Myocyte (in vitro differentiated cells): Measurements from ENCODE around the gene MSRB1. TPM values are rescaled to one million over a fixed set of nuclear protein-coding genes. Genes with fewer than 3 reads are reported as not detected.

Experiments
- DNase-seq: peaks from one replicate; pipeline ENCODE4 v3.0.0-alpha.2; 2012; ENCODE audit warnings: low read depth
- total RNA-seq: library from RNA; depleted of rRNA; stranded (reverse); fragments of >200 nt; gene quantifications from 2 replicates; pipeline ENCODE4 v1.2.3, GENCODE V29; 2014

The MSRB1 gene
- total RNA-seq, 1 donor from 2014 or later, result 23.2 TPM

DNA sequence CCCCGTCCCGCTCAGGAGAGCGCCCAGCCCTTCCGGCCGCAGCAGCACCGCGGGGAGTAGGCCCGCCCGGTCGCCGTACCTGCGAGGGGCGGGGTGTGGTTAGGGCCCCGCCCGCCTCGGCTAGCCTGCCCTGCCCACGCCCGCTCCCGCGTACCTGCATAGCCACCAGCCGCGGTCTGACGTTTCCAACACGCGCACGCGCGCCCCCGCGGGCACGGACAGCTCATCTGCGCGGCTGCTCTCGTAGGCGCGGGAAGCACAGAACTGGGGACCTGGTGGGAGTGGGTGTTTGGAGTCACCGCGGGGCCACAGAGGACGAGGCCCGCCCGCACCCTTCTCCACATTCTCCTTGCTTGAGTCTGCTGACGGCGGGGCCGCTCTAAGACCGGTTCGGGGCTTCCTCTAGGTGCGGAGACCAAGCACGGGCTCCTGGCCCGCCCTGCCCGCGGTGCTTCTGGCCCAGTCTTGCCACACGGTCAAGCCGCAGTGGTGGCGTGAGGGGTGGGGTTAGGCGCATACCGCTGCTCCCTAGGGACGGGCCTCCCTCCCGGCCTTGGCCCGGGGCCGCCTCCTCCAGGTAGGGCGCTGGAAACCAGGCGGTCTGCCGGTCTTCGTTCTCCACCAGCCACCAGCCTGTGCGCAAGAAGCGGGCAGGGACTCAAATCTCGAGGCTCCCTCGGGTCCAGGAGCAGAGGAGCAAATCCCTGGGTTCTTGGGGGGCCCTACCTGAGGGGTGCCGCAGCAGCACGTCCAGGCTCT, 36.5 kb upstream of the MSRB1 start:
- no peak for DNase-seq

DNA sequence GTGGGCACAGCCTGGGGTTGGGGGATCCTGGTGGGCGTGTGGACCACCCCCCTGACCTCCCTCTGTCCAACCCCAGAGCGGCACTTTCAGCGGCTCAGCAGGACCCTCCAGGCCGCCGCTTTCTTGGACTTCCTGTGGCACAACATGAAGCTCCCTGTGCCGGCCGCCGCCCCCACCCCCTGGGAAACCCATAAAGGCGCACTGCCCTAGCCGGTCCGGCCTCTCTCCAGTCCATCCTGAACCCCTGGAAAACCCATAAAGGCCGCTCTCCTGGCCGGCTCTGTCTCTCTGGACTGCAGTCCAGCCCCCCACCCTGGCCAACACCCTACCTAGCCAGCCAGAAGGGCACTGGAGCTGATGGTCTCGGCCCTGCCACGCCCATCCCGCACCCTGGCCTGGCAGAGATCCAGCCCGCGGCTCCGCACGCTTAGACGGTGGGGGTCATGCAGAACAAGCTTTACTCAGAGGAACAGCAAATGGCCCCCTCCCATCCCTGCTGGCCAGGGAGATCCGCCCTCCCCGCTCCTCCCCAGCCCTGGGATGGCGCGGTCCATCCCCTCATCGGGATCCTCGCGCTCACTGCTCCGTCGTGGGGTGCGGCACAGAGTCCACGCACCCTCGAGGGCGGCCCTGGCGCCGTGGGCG, 35.6 kb upstream of the MSRB1 start:
- DNase-seq, result no peak

DNA sequence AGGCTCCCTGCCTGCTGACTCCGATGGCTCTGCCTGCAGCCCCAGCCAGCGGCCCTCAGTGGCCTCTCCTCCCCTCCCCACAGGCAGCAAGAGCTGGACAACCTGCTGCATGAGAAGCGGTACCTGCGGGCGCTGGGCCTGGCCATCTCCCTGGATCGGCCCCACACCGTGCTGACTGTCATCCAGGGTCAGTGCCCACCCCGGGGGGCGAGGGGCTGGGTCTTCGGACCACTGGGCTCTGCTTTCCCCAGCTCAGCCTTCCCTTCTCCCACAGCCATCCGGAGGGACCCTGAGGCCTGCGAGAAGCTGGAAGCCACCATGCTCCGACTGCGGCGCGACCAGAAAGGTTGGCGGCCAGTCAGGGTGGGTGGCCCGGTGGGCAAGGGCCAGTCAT, 34.9 kb upstream of the MSRB1 start:
- no peak for DNase-seq

DNA sequence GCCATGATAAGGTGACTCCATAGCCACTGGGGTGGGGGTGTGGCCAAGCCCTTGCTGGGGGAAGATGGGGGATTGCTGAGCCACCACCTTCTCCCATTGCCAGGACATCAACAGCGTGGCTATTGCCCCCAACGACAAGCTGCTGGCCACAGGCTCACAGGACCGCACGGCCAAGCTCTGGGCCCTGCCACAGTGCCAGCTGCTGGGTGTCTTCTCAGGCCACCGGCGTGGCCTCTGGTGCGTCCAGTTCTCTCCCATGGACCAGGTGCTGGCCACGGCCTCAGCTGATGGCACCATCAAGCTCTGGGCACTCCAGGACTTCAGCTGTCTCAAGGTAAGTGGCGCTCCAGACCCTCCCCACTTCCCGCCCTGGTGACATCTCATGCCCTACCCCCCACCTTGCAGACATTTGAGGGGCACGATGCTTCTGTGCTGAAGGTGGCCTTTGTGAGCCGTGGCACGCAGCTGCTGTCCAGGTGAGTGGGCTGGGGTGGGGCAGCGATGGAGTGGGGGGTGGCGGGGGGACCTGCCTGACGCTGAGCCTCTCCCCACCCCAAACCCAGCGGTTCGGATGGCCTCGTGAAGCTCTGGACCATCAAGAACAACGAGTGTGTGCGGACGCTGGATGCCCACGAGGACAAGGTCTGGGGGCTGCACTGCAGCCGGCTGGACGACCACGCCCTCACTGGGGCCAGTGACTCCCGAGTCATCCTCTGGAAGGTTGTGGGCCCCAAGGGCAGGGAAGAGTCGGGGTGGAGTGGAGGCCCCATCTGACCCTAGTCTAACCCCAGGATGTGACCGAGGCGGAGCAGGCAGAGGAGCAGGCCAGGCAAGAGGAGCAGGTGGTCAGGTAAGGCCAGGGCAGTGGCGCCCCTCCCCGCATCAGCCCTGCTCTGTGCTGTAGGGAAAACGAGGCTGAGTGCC, 34.2 kb upstream of the MSRB1 start:
- no peak for DNase-seq

DNA sequence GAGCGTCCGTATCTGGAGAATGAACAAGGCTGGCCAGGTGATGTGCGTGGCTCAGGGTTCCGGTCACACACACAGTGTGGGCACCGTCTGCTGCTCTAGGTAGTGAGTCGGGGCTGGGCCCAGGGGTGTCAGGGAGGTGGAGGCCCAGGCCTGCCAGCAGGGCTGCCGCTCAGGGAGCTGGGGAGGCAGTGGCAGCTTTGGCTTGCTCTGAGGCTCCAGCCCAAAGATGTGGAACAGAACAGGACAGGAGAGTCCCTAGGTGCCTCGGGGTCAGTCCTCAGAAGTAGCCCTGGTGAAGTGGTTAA, 33.2 kb upstream of the MSRB1 start:
- no peak for DNase-seq

DNA sequence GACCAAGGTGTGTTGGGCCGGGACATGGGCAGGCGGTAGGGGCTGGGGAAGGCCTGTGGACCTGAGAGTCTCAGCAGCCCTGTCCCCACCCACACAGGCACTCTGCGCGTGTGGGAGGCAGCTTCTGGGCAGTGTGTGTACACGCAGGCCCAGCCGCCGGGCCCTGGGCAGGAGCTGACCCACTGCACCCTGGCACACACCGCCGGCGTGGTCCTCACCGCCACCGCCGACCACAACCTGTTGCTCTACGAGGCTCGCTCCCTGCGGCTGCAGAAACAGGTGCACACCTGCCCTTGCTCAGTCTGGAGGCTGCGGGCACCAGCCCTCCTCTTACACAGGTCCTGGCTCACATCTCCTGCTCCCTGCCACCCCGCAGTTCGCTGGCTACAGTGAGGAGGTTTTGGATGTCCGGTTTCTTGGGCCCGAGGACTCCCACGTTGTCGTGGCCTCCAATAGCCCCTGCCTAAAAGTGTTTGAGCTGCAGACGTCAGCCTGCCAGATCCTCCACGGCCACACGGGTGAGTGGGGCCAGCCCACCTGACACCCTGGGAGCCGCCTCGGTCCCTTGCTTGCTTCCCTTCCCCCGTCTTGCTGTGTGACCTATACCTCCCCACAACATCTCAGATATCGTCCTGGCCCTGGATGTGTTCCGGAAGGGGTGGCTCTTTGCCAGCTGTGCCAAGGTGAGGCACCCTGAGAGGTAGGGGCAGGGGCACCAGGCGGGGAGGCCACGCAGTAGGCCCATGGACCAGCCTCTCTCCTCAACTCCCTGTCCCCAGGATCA, 32.6 kb upstream of the MSRB1 start:
- DNase-seq, result no peak

DNA sequence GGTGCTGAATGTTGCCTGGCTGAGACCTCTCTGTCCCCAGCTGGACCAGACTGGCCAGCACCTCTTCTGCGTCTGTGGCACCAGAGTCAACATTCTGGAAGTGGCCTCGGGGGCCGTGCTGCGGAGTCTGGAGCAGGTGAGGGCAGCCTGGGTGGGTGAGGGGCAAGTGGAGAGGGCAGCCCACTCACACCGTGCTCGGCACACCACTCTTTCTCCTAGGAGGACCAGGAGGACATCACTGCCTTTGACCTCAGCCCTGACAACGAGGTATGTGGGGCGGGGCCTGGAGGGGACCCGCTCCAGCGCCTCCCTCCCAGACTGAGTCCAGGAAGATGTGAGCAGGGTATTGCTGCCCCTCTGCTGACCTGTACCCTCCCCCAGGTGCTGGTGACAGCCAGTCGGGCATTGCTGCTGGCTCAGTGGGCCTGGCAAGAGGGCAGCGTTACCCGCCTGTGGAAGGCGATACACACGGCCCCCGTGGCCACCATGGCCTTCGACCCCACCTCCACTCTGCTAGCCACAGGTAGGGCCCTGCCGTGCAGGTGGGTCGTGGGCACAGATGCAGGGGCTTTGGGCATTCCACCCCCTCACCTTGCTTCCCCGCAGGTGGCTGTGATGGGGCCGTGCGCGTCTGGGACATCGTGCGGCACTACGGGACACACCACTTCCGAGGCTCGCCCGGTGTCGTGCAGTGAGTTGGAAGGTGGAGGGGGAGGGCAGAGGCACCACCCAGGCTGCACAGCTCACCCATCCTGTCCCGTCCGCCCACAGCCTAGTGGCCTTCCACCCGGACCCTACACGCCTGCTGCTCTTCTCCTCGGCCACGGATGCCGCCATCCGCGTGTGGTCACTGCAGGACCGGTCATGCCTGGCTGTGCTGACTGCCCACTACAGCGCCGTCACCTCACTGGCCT, 31.4 kb upstream of the MSRB1 start:
- no peak for DNase-seq

DNA sequence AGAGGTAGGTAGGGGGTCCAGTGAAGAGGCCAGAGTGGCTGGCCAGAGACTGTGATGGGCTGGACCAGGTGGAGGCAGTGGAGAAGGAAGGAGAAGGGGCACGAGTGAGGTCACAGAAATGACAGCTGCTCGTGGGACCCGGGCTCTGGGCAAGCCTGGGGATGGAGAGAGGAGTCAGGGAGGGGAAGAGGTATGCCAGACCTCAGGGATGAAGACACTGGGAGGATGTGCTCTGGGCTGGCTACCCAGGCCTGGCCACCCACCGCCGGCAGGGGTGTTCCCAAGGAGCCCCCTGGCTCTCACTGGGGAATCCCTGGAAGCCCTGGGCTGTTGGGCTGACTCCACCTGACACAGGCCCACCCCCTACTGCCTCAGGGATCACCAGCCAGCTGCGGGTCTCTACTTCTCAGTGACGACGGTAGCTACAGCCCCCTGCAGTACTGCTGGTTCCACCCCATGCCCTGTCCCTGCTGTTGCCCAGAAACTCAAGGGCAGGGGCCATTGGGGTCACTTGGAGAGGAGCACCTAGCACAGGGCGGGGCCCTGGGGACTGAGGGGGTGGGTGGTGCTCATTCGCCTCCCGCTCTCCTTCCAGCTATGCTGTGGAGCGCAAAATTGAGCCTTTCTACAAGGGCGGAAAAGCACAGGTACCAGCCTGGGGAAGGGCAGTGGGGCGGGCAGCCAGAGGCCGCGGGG, 30.6 kb upstream of the MSRB1 start:
- peak; percentile 44 for DNase-seq

DNA sequence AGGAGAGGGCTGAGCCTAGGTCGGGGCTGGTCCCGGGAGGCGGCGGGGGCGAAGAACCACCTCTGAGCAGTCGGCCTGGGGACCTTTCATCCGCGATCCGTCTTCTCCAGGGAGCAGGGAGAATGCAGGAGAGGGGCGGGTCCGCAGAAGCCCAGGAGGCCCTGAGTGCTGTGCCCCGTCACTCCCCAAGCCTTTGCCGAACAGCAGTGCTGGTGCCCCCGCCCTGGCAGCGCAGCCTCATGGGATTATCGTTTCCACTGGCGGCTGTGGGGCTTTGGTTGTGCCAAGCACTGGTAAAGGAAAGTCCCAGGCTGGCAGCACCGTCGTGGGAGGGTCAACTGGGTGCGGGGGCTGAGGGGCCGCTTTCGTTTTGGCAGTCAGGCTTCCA, 29.5 kb upstream of the MSRB1 start:
- DNase-seq, result no peak

DNA sequence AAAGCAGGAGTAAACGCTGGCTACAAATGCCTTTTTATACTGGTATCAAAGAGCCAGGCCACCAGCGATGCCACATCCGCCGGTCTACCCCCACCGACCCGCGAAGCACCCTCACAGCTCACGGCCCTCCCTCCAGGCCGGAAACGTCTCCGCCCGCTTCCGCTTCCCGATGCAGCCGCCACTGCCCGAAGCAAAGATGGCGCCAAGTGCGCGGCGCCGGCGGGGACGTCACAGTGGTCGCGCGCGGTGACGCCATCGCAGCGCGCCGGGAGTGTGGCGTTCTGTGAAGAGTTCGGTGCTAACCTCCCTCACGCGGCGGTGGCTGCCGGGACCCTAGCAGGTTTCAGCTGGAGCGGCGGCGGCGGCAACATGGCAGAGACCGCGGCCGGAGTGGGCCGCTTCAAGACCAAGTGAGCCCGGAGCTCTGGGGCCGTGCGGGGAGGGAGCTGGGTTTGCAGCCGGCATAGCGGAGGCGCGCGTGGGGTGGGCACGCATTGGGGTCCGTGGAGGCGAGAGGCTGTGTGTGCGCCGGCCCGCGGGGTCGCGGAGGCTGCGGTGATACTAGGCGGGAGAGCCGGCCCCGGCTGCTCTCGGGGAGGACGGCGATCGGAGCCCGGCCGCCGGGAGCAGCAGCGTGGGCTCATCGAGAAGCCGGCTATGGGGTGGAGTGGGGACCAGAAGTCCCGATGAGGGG, 28.9 kb upstream of the MSRB1 start, which contains the start of gene TBL3:
TSS of gene TBL3 (plus strand) at position 258 of the 694 bp plus-strand sequence. CDS start at position 370, 112 bp downstream.
- DNase-seq, result peak; percentile 94

DNA sequence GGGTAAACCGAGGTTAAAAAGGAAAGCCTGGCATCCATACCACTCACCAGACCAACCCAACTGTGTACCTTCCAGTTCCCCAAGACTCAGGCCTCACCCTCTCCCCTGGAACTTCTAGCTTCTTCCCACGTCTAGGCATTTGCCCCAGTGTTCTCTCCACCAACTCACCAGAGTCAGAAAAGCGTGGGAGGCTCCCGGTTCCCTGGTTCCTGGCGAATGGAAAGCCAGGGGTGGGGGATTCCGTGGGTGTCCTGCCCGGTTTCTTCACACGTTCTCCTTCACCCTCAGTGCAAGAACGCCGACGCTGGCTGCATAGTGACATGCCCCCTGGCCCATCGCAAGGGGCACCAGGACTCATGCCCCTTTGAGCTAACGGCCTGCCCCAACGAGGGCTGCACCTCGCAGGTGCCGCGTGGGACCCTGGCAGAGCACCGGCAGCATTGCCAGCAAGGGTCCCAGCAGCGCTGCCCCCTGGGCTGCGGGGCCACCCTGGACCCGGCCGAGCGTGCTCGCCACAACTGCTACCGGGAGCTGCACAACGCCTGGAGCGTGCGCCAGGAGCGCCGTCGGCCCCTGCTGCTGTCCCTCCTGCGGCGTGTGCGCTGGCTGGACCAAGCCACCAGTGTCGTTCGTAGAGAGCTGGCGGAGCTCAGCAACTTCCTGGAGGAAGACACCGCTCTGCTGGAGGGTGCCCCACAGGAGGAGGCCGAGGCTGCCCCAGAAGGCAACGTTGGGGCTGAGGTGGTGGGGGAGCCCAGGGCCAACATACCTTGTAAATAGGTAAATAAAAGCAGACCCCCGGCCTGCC, 25.4 kb upstream of the MSRB1 start:
- DNase-seq, result no peak

DNA sequence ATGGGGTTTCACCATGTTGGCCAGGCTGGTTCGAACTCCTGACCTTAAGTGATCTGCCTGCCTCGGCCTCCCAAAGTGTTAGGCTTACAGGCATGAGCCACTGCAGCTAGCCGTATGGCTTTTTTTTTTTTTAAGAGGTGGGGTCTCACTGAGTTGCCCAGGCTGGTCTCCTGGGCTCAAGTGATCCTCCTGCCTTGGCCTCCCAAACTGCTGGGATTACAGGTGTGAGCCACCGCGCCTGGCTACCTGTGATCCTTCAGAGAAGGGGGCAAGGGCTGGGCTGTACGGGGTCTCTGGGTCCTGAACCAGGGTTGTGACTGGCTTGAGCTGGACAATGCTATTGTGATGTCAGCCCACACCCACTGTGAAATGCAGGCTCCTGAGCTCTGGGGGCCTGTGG, 23.5 kb upstream of the MSRB1 start, which contains the start of gene RNF151:
TSS of gene RNF151 (plus strand) at position 397 of the 400 bp plus-strand sequence. CDS start 26 bp downstream, outside the sequence.
- no peak for DNase-seq

DNA sequence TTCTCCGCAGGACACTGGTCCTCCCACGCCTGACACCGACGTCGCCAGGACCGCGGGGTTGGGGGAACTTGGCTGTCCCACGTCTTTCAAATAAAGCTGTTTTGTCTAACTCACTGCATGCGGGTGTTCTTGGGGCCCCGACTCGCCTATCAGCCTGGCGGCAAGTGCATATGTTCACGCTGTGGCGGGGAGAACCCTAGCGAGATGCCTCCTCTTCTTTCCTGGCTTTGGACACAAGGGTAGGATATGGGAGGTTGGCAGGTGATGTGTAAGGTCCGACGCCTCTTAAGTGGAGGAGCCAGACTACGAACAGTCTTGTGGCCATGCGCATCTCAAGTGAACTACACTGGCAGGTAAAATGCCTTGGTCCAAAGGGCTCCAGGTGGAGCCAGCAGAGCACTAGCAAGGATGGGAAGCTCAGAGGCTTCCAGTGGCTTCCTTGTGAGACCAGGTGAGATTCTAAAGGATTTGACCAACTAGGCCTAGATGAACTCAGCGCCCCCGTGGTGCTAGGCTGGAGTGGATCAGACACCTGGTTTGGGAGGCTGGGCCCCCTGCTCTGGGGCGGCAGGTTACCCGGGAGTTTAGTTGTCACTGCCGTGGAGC, 22.5 kb upstream of the MSRB1 start:
- DNase-seq, result no peak

DNA sequence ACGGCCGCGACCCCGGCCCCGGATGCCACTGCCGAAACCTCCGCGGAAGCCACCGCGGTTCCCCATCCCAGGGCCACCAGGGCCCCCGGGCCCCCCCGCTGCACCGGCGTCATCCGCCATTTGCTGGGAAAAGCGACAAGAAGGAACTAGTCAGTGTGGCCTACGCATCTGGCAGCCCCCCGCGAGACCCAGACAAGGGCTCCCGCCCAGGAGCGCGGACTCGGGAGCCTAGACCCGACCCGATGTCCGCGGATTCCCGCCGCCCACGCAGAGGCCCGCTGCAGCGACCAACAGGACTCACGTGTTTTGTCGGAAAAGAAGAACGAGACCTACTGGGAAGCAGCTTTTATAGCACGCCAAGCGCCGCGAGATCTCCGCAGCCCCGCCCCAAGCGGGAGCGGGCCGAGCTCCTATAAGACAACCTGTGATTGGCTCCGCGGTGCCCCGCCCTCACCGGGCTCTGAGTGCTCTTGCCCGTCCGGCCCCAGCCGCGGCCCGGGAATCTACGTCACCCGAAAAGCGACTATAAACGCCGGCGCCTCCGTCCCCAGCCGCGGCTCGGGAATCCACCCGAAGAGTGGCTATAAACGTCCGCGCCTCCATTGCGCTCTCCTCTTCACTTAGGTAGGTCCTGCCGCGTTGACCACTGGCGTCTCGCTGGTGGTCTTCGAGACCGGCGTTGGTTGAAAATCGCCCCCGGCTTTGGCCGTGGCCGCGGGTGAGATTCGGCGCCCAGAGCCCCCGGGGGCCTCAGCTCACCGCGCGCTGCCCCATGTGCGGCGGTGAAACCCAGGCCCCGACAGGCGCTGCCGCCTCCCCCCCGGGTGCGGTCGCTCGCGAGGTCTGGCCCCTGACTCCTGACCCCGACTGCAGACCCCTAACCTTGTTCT, 21.8 kb upstream of the MSRB1 start, which contains the start of gene RPS2:
TSS of gene RPS2 (minus strand) at position 321 of the 890 bp plus-strand sequence. CDS start at position 120, 201 bp downstream.
- DNase-seq, result peak; percentile 98

DNA sequence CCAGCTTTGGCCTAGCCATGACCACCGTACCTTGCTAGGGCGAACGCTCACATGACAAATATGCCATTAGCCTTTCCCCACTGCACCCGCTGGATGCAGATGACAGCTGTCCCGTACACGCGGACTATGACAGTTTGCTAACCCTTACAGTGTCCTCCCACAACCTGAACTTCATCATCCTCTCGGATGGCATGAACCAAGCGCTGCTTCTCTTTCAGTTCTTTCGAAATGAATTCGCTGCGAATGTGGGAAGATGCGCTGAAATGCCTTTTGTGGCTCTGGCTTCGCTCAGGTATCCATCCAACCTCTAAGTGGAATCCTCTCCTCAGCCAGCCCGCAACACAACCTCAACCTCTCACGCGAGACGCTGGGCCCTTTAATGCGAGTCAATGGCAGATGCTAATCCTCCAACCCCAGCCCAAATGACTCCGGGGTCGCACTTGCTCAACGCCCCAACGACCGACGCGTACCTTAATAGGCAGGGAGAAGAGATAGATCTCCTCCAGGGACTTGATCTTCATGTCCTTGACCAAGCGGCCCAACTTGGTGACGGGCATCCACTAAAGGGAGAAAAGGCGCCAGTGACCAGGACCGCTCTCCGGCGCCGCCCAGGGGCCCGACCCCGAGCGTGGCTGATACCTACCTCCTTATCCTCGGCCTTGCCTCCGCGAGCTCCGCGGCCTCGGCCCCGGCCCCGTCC, 21.0 kb upstream of the MSRB1 start:
- DNase-seq, result peak; percentile 66
